ENCODE measurements around the gene SPRR2F. TPM values are rescaled to one million over a fixed set of nuclear protein-coding genes. Genes with fewer than 3 reads are reported as not detected.

The SPRR2F gene
- total and polyA plus RNA-seq, 10 donors = not detected

DNA sequence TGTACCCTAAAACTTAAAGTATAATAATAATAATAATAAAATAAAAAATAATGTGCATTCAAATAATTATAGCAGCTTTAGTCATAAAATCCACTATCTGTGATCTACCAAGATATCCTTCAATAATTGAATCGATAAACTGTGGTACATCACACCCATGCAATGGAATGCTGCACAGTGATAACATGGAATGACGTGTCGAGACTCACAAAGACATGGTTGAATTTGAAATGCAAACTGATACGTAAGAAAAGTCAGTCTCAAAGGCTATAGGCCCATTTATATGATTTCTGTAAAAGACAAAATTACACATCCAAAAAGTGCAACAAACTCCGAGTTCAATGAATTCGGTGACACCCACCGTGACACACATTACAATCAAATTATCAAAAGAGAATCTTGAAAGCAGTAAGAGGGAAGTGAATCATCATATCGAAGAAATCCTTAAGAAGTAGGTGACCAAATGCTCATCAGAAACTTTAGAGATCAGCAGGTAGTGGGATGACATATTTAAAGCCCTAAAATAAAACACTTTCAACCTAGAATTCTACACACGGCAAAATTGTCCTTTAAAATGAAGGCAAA, 13.8 kb downstream of the SPRR2F start:
- TF ChIP-seq POLR2A (IDR thresholded peaks at IDR 0.05) = no peak
- TF ChIP-seq POLR2AphosphoS5 (IDR thresholded peaks at IDR 0.05) = no peak
- TF ChIP-seq, protein P1, sequence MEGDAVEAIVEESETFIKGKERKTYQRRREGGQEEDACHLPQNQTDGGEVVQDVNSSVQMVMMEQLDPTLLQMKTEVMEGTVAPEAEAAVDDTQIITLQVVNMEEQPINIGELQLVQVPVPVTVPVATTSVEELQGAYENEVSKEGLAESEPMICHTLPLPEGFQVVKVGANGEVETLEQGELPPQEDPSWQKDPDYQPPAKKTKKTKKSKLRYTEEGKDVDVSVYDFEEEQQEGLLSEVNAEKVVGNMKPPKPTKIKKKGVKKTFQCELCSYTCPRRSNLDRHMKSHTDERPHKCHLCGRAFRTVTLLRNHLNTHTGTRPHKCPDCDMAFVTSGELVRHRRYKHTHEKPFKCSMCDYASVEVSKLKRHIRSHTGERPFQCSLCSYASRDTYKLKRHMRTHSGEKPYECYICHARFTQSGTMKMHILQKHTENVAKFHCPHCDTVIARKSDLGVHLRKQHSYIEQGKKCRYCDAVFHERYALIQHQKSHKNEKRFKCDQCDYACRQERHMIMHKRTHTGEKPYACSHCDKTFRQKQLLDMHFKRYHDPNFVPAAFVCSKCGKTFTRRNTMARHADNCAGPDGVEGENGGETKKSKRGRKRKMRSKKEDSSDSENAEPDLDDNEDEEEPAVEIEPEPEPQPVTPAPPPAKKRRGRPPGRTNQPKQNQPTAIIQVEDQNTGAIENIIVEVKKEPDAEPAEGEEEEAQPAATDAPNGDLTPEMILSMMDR (IDR thresholded peaks at IDR 0.05 in 8 of 11, conservative IDR thresholded peaks at IDR 0.05 in 3 of 11) = no peak
- WGBS, 5 donors = 86 to 94% (median 91%) methylated on average over 9 of the region's 9 CpGs
- intact Hi-C loops (cut with DNase I; ENCODE audit: low total_unique reads) = no loop called here

DNA sequence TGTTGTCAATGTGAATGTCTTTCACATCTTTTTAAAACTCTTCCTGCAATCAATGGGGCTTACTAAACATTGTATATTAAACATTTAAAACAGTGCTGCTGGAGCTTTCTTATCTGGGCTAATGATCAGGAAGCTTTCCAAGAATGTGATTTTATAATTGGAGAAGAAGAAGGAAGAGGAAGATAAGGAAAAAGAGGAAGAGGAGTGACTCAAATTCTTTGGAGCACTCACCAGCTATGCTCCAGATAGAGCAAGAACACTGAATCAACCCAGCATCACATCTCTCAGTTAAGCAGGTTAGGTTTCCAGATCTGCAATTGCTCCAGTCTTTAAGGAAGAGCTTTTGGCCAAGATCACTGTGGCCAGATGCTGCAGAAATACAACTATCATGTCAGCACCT, 17.6 kb downstream of the SPRR2F start:
- H3K9me3 ChIP-seq = no peaks in the 10 kb centered on the region
- TF ChIP-seq, protein P1 (IDR thresholded peaks at IDR 0.05 in 8 of 11, conservative IDR thresholded peaks at IDR 0.05 in 3 of 11) = no peak
- TF ChIP-seq POLR2AphosphoS5 (IDR thresholded peaks at IDR 0.05) (no peak), POLR2A (IDR thresholded peaks at IDR 0.05) (no peak)
- no peak for DNase-seq
- no peak overlapping the region for H3K27ac ChIP-seq
- H3K27me3 ChIP-seq (replicated peaks in 1 of 7) = peaks cover 0 to 4% (median 0%) of the 10 kb centered on the region in 7 donors
- no peaks in the 10 kb centered on the region for H3K4me1 ChIP-seq
- H3K36me3 ChIP-seq = no peaks in the 10 kb centered on the region
- no peak overlapping the region for H3K4me3 ChIP-seq
- intact Hi-C loops (cut with DNase I; ENCODE audit: low total_unique reads) = no loop called here

More for the DNA sequence above, 13.8 kb downstream of the SPRR2F start:
- Histone ChIP-seq H3K4me1 (no peaks in the 10 kb centered on the region), H3K36me3 (no peaks in the 10 kb centered on the region), H3K4me3 (no peak overlapping the region), H3K27me3 (replicated peaks in 1 of 7) (peaks cover 0 to 4% (median 0%) of the 10 kb centered on the region in 7 donors), H3K9me3 (peaks cover 0 to 1% (median 0%) of the 10 kb centered on the region in 8 donors), H3K27ac (no peak overlapping the region)
- DNase-seq = no peak

DNA sequence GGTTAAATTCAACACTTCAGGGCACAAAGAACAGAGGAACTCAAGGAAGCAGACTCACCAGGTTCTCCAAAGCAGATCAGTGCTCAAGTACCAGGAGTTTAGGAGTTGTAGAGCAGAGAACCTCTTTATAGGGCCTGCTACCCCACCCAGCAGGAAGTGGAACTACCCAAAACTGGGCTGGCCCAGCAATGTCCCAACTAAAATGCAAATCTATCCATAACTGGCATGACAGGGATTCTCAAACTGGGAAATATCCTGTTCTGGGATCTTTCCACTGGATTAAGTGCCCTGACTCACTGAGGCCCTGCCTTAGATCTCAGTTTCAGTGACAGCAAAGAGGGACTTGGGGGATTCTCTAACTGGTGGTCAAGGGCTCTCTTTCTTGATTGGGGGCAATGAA, 18.9 kb downstream of the SPRR2F start, which contains the start of gene SPRR2E:
SPRR2E (minus strand) TSS at position 101 of the 400 bp plus-strand sequence. CDS start 775 bp downstream, outside the sequence.
- intact Hi-C loops (cut with DNase I; ENCODE audit: low total_unique reads) = no loop called here
- Histone ChIP-seq H3K9me3 (no peaks in the 10 kb centered on the region), H3K4me1 (no peaks in the 10 kb centered on the region), H3K36me3 (no peaks in the 10 kb centered on the region), H3K27me3 (replicated peaks in 1 of 7) (peaks cover 0 to 4% (median 0%) of the 10 kb centered on the region in 7 donors), H3K4me3 (no peak within 1 kb of the TSS), H3K27ac (no peak within 1 kb of the TSS)
- no peak for DNase-seq
- TF ChIP-seq, protein P1 (IDR thresholded peaks at IDR 0.05 in 8 of 11, conservative IDR thresholded peaks at IDR 0.05 in 3 of 11) = no peak
- no peak for TF ChIP-seq POLR2AphosphoS5 (IDR thresholded peaks at IDR 0.05)
- no peak for TF ChIP-seq POLR2A (IDR thresholded peaks at IDR 0.05)

DNA sequence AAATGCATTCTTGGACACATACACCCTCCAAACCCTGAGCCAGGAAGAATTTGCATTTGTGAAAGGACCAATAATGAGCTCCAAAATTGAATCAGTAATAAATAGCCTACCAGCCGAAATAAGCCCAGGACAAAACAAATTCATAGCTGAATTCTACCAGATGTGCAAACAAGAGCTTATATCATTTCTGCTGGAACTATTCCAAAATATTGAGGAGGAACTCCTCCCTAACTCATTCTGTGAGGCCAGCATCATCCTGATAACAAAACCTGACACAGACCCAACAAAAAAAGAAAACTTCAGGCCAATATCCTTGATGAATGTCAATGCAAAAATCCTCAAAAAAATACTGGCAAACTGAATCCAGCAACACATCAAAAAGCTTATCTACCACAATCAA, 25.7 kb downstream of the SPRR2F start:
- H3K36me3 ChIP-seq = no peaks in the 10 kb centered on the region

More for the DNA sequence above, 25.7 kb downstream of the SPRR2F start:
- intact Hi-C loops (cut with DNase I; ENCODE audit: low total_unique reads) = no loop called here
- Histone ChIP-seq H3K9me3 (no peaks in the 10 kb centered on the region), H3K27me3 (replicated peaks in 1 of 7) (peaks cover 0 to 12% (median 0%) of the 10 kb centered on the region in 7 donors), H3K4me1 (no peaks in the 10 kb centered on the region), H3K27ac (no peak overlapping the region), H3K4me3 (no peak overlapping the region)
- no peak for DNase-seq
- WGBS, 5 donors = 72 to 95% (median 89%) methylated on average over 1 of the region's 1 CpG
- TF ChIP-seq, protein P1 (IDR thresholded peaks at IDR 0.05 in 8 of 11, conservative IDR thresholded peaks at IDR 0.05 in 3 of 11) = no peak
- TF ChIP-seq POLR2AphosphoS5 (IDR thresholded peaks at IDR 0.05) (no peak), POLR2A (IDR thresholded peaks at IDR 0.05) (no peak)
